IMR-90 (cell line): ENCODE data around the gene SESN1.

Experiments
- BHLHE40 ChIP-seq: fragments of 150-350 bp; IDR thresholded peaks from 2 replicates; pipeline ENCODE4 v1.6.1; 2016; ENCODE audit warnings: mild to moderate bottlenecking, low read depth, low read length
- CEBPB ChIP-seq: IDR thresholded peaks from 2 replicates; pipeline ENCODE4 v1.6.1; 2012; ENCODE audit warnings: low read depth, low read length, improper control_type of control experiment
- CHD1 ChIP-seq: IDR thresholded peaks from 2 replicates; pipeline ENCODE4 v1.6.1; 2012; ENCODE audit warnings: low read depth, low read length, improper control_type of control experiment
- CTCF ChIP-seq: conservative IDR thresholded peaks from 2 replicates; pipeline ENCODE4 v1.5.1; 2012; ENCODE audit warnings: mild to moderate bottlenecking, low read depth, low read length, improper control_type of control experiment
- ELK1 ChIP-seq: fragments of 150-350 bp; IDR thresholded peaks from 2 replicates; pipeline ENCODE4 v1.6.1; 2016; ENCODE audit warnings: low read depth, mild to moderate bottlenecking, low read length, moderate library complexity, borderline replicate concordance
- MAZ ChIP-seq: IDR thresholded peaks from 2 replicates; pipeline ENCODE4 v1.6.1; 2012; ENCODE audit warnings: low read depth, mild to moderate bottlenecking, low read length, improper control_type of control experiment, moderate library complexity, borderline replicate concordance
- MXI1 ChIP-seq: IDR thresholded peaks from 2 replicates; pipeline ENCODE4 v1.6.1; 2012; ENCODE audit warnings: low read depth, mild to moderate bottlenecking, low read length, moderate library complexity, borderline replicate concordance
- NFE2L2 ChIP-seq: fragments of 150-350 bp; IDR thresholded peaks from 2 replicates; pipeline ENCODE4 v1.6.1; 2016; ENCODE audit warnings: low read depth, mild to moderate bottlenecking, low read length
- POLR2A ChIP-seq: IDR thresholded peaks from 2 replicates; pipeline ENCODE4 v1.6.1; 2012; ENCODE audit warnings: mild to moderate bottlenecking, low read depth, low read length
- RAD21 ChIP-seq: IDR thresholded peaks from 2 replicates; pipeline ENCODE4 v1.6.1; 2012; ENCODE audit warnings: low read length, improper control_type of control experiment
- RCOR1 ChIP-seq: IDR thresholded peaks from 2 replicates; pipeline ENCODE4 v1.6.1; 2012; ENCODE audit warnings: mild to moderate bottlenecking, low read length, improper control_type of control experiment; ENCODE audit not compliant: insufficient replicate concordance
- RFX5 ChIP-seq: IDR thresholded peaks from 2 replicates; pipeline ENCODE4 v1.8.0; 2012; ENCODE audit warnings: low read depth, mild to moderate bottlenecking, low read length, moderate library complexity
- SMC3 ChIP-seq: fragments of 150-350 bp; IDR thresholded peaks from 2 replicates; pipeline ENCODE4 v1.6.1; 2016; ENCODE audit warnings: low read depth, mild to moderate bottlenecking, antibody characterized with exemption, low read length, moderate library complexity
- USF2 ChIP-seq: fragments of 150-350 bp; IDR thresholded peaks from 2 replicates; pipeline ENCODE4 v1.6.1; 2017; ENCODE audit warnings: mild to moderate bottlenecking, antibody characterized with exemption, low read length, low read depth

GRCh38 chr6:109002051-109002697, 92.5 kb downstream of the SESN1 start:
- no peak for TF ChIP-seq POLR2A
- TF ChIP-seq CTCF = no peak
- no peak for TF ChIP-seq CEBPB
- TF ChIP-seq ELK1 = no peak
- no peak for TF ChIP-seq SMC3
- TF ChIP-seq BHLHE40 = no peak
- no peak for TF ChIP-seq USF2
- no peak for TF ChIP-seq RCOR1
- no peak for TF ChIP-seq MAZ
- TF ChIP-seq RFX5 = no peak
- no peak for TF ChIP-seq RAD21
- no peak for TF ChIP-seq CHD1
- TF ChIP-seq MXI1 = no peak
- TF ChIP-seq NFE2L2 = no peak
